Testis (tissue), 3 donors: ENCODE data around the gene EIF4G1. TPM values are rescaled to one million over a fixed set of nuclear protein-coding genes. Genes with fewer than 3 reads are reported as not detected.

Source experiments
- DNase-seq: peaks from one replicate; pipeline ENCODE4 v3.0.0-alpha.2; 2019
- H3K27ac ChIP-seq, 2 donors: fragments of 200-600 bp; sonication (generic); one replicate each; pipeline ENCODE4 v1.5.1; 2019
- H3K27me3 ChIP-seq: fragments of 200-600 bp; sonication (generic); one replicate; pipeline ENCODE4 v1.5.1; 2019
- H3K36me3 ChIP-seq: fragments of 200-600 bp; sonication (generic); one replicate; pipeline ENCODE4 v1.5.1; 2017; ENCODE audit warnings: low read depth; ENCODE audit errors: missing control alignments
- H3K4me1 ChIP-seq: fragments of 200-600 bp; sonication (generic); one replicate; pipeline ENCODE4 v1.5.1; 2019
- H3K4me3 ChIP-seq, 2 donors: fragments of 200-600 bp; sonication (generic); one replicate each; pipeline ENCODE4 v1.5.1; 2017 to 2019
- H3K9me3 ChIP-seq: fragments of 200-600 bp; sonication (generic); one replicate; pipeline ENCODE4 v1.5.1; 2017
- POLR2A ChIP-seq: fragments of 450-650 bp; IDR thresholded peaks from one replicate; pipeline ENCODE4 v1.6.1; 2017; ENCODE audit warnings: antibody characterized with exemption, mild to moderate bottlenecking, moderate library complexity
- WGBS, 2 donors: methylation state at CpG; one replicate each; pipeline ENCODE4 v1.1.5; 2018; 5-methylcytosine and 5-hydroxymethylcytosine counted together
- intact Hi-C: fragments of 100-400 bp; cut with DNase I; formaldehyde crosslinking; loops from one replicate; pipeline ENCODE4 v1.15.1; 2023; ENCODE audit warnings: low total_unique reads
- polyA plus RNA-seq: library from polyadenylated mRNA; stranded (reverse); fragments of 350-450 nt; fragmentation: Illumina TruSeq; extraction: RNeasy Lipid Tissue Mini Kit (QIAGEN cat#74804); gene quantifications from one replicate; pipeline ENCODE4 v1.2.3, GENCODE V29; 2014; ENCODE audit warnings: low read depth, low replicate concordance; ENCODE audit not compliant: insufficient read depth
- total RNA-seq, 2 donors: library from RNA; depleted of rRNA; stranded (reverse); fragments of >200 nt; gene quantifications; one replicate each; pipeline ENCODE4 v1.2.3, GENCODE V29; 2016
- TF ChIP-seq, protein P1 (sequence below), 3 experiments: fragments of 450-650 bp in 2 of 3; fragments of 200-600 bp in 1 of 3; sonication (generic) in 1 of 3; IDR thresholded peaks; one replicate each; pipeline ENCODE4 v1.5.1; 2016 to 2019; ENCODE audit warnings: antibody characterized with exemption in 3 of 3, mild to moderate bottlenecking in 2 of 3, moderate library complexity in 1 of 3

The EIF4G1 gene
- total and polyA plus RNA-seq, 3 donors from 2014 or later: 255 to 295 (median 295) TPM

DNA sequence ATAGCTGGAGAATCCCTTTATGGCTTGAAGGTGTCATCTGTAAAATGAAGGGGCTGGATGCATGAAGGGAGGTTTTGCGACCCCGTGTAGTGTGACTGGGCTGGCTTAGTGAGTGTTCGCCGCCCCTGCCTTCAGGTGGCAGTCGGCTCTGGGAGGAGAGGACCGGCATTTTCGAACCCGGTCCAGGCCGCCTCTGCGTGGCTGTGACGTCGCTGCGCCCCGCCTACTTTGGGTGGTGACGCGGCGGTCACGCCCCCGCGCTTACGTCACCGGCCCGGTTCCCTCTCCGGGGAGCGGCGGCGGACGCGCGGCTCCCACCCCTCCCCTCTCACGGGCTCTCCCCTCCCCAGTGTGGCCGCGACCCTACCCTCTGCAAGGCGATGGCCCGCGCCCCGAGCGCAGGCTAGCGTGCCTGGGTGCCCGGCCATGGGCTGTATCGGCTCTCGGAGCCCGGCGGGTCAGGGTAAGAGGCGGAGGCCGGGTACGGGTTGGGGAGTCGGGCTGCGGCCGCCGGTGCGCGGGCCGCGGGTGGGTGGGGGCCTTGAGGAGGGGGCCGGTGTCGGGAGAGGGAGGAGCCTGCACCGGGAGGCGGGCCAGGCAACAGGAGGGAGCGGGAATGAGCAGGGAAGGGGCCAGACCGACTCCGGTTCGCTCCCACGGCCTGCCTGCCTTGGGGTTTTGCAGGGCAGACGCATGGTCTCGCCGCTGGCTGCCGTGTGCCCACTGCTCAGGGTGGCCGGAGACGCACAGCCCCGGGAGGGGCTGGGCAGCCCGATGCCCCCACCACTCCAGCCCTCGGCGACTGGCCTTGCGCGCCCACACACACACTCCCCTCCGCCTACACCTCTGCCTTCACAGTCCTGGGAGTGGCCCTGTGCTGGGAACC is 21.5 kb downstream of the EIF4G1 start:
- intact Hi-C loops: no loop called here
- Histone ChIP-seq H3K4me3 (peak overlapping the region; percentile 77 to 95), H3K9me3 (no peaks in the 10 kb centered on the region), H3K27me3 (no peaks in the 10 kb centered on the region), H3K27ac (peak overlapping the region; percentile 96 to 98), H3K36me3 (no peaks in the 10 kb centered on the region), H3K4me1 (peaks cover 31% of the 10 kb centered on the region)
- WGBS, 2 donors: 0% methylated on average over 6 to 66 of the region's 77 CpGs
- peak; percentile 94 for DNase-seq
- TF ChIP-seq POLR2A: peak; percentile 86
- TF ChIP-seq, protein P1, sequence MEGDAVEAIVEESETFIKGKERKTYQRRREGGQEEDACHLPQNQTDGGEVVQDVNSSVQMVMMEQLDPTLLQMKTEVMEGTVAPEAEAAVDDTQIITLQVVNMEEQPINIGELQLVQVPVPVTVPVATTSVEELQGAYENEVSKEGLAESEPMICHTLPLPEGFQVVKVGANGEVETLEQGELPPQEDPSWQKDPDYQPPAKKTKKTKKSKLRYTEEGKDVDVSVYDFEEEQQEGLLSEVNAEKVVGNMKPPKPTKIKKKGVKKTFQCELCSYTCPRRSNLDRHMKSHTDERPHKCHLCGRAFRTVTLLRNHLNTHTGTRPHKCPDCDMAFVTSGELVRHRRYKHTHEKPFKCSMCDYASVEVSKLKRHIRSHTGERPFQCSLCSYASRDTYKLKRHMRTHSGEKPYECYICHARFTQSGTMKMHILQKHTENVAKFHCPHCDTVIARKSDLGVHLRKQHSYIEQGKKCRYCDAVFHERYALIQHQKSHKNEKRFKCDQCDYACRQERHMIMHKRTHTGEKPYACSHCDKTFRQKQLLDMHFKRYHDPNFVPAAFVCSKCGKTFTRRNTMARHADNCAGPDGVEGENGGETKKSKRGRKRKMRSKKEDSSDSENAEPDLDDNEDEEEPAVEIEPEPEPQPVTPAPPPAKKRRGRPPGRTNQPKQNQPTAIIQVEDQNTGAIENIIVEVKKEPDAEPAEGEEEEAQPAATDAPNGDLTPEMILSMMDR (IDR thresholded peaks at IDR 0.05): no peak

DNA sequence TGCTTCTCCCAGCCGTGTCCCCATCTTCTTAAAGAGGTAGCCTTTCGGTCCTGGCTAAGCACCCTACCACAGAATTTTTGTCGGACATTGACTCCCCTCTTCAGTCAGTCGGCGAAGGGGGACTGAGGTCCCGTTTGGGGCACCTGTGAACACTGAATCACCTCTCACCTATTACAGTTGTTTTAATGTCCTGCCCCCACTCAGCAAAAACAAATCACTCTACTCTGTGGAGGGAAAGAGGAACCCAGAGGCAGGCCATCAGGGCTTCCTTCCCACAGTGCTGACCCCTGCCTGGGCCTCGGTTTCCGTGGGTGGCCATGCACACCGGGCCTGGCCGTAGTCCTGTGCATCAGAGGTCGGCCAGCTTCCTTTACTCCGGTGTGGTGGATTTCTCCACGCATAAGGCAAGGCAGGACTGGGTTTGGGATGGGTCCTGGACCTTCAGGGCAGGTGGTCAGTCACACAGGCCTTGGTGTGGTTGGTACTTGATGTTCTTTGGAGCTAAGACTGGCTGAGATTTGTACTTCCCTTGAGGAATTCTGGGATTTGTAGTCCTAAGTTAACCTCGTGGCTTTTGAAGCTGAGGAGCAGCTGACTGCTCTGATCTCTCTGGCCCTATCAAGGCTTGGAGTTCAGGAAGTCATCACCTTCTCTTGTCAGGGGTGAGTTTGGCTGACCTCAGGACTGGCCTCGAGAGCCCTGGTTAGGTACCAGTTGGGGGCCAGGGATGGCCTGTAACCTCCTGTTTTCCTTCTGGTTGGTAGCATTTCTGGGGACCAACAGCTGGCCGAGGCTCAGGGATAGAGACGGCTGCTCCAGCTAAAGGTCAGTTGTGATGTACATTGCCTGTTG is 22.4 kb downstream of the EIF4G1 start:
- no peaks in the 10 kb centered on the region for H3K27me3 ChIP-seq
- TF ChIP-seq, protein P1 (IDR thresholded peaks at IDR 0.05): no peak
- TF ChIP-seq POLR2A: no peak

DNA sequence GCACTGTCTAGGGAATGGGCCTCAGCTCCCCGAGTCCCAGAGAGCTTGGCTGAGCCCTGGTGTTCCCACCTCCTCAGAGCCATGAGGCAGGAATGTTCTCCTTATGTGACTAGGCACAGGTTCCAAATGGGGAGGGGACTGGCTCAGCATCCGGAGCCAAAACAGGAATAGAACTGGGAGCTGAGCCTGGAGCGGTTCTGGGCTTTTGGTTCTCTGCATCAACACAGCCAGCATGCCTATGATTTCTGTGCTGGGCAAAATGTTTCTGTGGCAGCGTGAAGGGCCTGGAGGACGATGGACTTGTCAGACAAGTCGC is 23.0 kb downstream of the EIF4G1 start, which contains the start of gene FAM131A:
Gene FAM131A, plus strand, starts transcription at position 202 of the 316 bp plus-strand sequence. Its CDS starts 31 bp downstream, at position 233.
- Histone ChIP-seq H3K36me3 (no peaks in the 10 kb centered on the region), H3K4me1 (peaks cover 31% of the 10 kb centered on the region), H3K27me3 (no peaks in the 10 kb centered on the region), H3K4me3 (peak within 1 kb of the TSS; percentile 77 to 95), H3K9me3 (no peaks in the 10 kb centered on the region), H3K27ac (peak within 1 kb of the TSS; percentile 96 to 98)
- DNase-seq: peak; percentile 80
- TF ChIP-seq, protein P1 (IDR thresholded peaks at IDR 0.05): no peak
- TF ChIP-seq POLR2A: no peak
- WGBS, 2 donors: 44 to 45% methylated on average over 5 to 6 of the region's 6 CpGs
- intact Hi-C loops: no loop called here

More for the DNA sequence above, 22.4 kb downstream of the EIF4G1 start:
- Histone ChIP-seq H3K36me3 (no peaks in the 10 kb centered on the region), H3K9me3 (no peaks in the 10 kb centered on the region), H3K4me1 (peaks cover 31% of the 10 kb centered on the region), H3K4me3 (peak overlapping the region; percentile 77 to 95), H3K27ac (peak overlapping the region; percentile 96 to 98)
- 13 to 14% methylated on average over 9 to 17 of the region's 17 CpGs for WGBS, 2 donors
- intact Hi-C loops: no loop called here
- DNase-seq: peak; percentile 65

DNA sequence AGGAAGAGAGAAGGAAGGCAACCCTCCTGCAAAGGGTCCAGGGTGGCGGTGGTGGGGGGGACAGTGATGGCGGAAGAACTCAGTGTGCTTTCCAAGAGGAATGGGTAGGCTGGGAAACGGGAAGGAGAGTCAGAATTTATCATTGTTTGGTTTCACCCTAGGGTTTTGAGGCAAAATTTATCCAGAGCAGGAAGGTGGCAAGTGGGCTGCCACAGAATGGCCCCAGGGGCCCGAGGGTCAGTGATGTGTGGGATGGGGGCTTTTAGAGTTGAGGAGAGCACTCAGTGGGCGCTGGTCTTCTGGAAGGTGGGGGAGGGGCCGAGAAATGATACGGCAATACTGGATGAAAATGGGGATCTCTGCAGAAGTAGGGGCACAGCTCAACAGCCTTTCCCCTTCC is 23.6 kb downstream of the EIF4G1 start:
- Histone ChIP-seq H3K4me1 (peaks cover 32% of the 10 kb centered on the region), H3K9me3 (no peaks in the 10 kb centered on the region)

More for the DNA sequence above, 23.6 kb downstream of the EIF4G1 start:
- Histone ChIP-seq H3K27me3 (no peaks in the 10 kb centered on the region), H3K36me3 (no peaks in the 10 kb centered on the region), H3K4me3 (peak overlapping the region; percentile 16 to 47), H3K27ac (peak overlapping the region; percentile 96 to 98)
- DNase-seq: no peak
- intact Hi-C loops: no loop called here
- TF ChIP-seq POLR2A: no peak
- TF ChIP-seq, protein P1 (IDR thresholded peaks at IDR 0.05): no peak
- WGBS, 2 donors: 35 to 48% methylated on average over 7 of the region's 7 CpGs
